ENCODE results near the gene DUSP18. TPM values are rescaled to one million over a fixed set of nuclear protein-coding genes. Genes with fewer than 3 reads are reported as not detected.

DUSP18 gene
- 8.4 and 17.2 TPM in 2 replicates for total RNA-seq

DNA sequence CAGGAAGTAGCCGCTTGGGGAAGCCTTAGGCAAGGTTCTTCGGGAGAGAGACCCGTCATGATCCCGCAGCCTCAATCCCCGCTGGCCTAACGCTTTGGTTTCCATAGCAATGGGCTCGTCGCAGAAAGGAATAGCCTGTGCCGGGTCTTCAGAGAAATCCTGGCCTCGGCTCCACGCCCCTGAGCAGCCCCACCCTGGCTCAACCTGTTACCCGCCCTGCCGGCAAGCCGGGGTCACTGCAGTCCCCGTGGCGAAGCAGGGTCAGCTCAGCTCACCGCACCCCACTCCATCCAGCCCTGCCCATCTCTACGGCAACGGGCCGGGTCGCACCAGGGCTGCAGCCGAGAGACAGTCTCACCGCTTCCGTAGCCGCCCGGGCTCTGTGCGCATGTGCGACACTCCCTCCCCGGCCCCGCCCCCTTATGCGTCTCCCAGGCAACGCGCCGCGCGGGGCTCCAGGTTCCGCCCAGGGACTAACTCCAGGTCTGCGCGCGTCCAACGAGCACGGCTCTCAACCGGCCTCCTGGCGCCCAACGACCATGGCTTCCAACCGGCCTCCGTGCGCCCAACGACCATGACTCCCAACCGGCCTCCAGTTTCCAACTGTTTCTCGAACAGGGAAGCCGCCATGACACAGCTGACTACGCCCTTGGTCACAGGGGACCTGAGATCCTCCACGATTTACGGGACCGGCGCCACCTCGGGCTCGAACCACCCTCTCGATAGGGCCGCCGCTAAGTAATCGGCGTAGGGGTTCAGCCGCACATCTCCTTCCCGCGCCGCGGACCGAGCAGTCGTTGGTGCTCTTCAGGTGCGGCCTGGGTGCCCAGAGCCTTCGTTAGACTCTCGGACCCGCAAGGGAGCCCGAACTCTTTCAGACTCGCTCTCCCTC, at the start of gene DUSP18:
Gene DUSP18 (minus strand): TSS at position 382 of the 892 bp plus-strand sequence. CDS start 3,872 bp downstream, outside the sequence.

DNA sequence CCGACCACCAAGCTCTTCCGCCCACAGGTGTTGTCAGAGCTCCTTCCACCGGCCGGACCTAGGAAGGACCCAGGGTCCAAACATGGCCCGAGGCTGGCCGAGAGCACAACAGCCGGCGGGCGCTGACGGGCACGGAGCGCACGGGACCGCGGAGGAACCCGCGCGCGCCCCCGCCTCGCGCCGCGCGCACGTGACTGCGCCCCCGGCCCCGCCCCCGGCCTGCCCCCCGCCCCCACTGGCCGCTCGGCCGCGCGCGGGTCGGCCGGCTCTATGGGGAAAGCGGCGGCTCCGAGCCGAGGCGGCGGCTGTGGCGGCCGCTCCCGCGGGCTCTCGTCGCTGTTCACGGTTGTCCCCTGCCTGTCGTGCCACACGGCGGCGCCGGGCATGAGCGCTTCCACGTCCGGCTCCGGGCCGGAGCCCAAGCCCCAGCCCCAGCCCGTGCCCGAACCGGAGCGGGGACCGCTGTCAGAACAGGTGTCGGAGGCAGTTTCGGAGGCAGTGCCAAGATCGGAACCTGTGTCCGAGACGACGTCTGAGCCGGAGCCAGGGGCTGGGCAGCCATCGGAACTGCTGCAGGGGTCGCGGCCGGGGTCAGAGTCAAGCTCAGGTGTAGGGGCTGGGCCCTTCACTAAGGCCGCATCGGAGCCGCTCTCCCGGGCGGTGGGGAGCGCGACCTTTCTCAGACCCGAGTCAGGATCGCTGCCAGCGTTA, 27.1 kb upstream of the DUSP18 start, which contains the start of gene OSBP2:
Gene OSBP2 (plus strand): TSS at position 235 of the 711 bp plus-strand sequence. CDS start 36 bp downstream, at position 271.

DNA sequence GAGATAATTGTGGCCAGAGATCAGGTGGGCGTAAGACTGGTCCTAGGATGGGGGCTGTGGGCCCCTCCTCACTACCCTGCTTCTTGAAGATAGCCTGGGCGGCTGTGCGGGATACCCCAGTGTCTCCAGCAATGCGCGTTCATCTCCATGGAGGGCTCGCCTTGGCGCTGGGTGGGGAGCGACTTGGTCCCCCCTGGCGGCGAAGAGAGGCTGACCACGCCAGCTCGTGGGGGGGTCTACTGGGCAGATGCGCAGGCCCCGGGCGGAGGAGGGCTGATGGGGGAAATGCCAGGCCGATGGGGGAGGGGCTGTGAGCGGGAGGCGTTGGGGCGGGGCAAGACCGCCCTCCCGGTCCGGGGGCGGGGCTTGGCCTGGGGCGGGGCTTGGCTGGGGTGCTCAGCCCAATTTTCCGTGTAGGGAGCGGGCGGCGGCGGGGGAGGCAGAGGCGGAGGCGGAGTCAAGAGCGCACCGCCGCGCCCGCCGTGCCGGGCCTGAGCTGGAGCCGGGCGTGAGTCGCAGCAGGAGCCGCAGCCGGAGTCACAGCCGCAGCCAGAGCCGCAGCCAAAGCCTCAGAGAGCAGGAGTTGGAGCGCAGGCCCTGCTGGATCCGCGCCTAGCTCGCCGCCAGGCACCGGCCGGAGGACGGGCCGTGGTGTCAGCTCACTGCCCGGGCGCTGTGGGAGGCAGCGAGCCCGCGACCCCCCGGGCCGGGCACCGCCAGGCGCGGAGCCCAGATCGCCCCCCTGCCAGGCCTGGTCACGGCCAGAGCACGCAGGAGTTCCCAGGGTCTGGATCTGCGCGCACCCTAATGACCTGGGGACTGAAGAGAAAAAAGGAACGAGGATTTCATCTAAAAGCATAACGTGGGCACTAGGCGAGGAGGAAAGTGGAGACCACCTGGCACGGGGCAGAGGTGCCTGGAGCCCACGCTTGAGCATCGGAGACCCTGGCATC, 32.1 kb downstream of the DUSP18 start, which contains the start of gene SLC35E4:
Gene SLC35E4 (plus strand): TSS at position 509 of the 953 bp plus-strand sequence. CDS start 670 bp downstream, outside the sequence.

Other genes starting within 250 kb of the DUSP18 start
- gene MTFP1, start 242.1 kb downstream of the DUSP18 start, total RNA-seq = 62.7 and 76.9 TPM in 2 replicates
- gene SEC14L3, start 195.9 kb downstream of the DUSP18 start, total RNA-seq = not detected in 2 replicates
- gene SEC14L4, start 162.2 kb downstream of the DUSP18 start, total RNA-seq = not detected in 2 replicates
- gene SEC14L6, start 121.1 kb downstream of the DUSP18 start, total RNA-seq = under 0.01 TPM in 2 replicates
- not detected in 2 replicates for gene GAL3ST1, start 93.2 kb downstream of the DUSP18 start, total RNA-seq
- gene PES1, start 76.0 kb downstream of the DUSP18 start, total RNA-seq = 88.4 and 105 TPM in 2 replicates
- gene TCN2, start 60.7 kb downstream of the DUSP18 start, total RNA-seq = 14.3 and 26.6 TPM in 2 replicates
- 34.1 and 46.8 TPM in 2 replicates for gene SLC35E4, start 32.1 kb downstream of the DUSP18 start, total RNA-seq
- 5.5 and 12.8 TPM in 2 replicates for gene OSBP2, start 27.0 kb upstream of the DUSP18 start, total RNA-seq

Measured in epithelial cell of umbilical artery (primary cell).